Epithelial cell of proximal tubule (primary cell): ENCODE measurements around the gene SPINT2. TPM values are rescaled to one million over a fixed set of nuclear protein-coding genes. Genes with fewer than 3 reads are reported as not detected.

Experiments used
- DNase-seq: peaks from one replicate; pipeline ENCODE4 v3.0.0-alpha.2; 2011; ENCODE audit warnings: low read depth
- H3K4me3 ChIP-seq: 2 replicates; pipeline ENCODE4 v1.5.1; 2011; ENCODE audit warnings: low read depth, mild to moderate bottlenecking, low read length
- CTCF ChIP-seq: conservative IDR thresholded peaks from 2 replicates; pipeline ENCODE4 v1.5.1; 2012; ENCODE audit warnings: low read depth, mild to moderate bottlenecking, low read length
- total RNA-seq: library from RNA; depleted of rRNA; stranded (reverse); fragments of >200 nt; gene quantifications from 2 replicates; pipeline ENCODE4 v1.2.3, GENCODE V29; 2015

Gene SPINT2
- total RNA-seq, 1 donor from 2014 or later: 548 TPM

DNA sequence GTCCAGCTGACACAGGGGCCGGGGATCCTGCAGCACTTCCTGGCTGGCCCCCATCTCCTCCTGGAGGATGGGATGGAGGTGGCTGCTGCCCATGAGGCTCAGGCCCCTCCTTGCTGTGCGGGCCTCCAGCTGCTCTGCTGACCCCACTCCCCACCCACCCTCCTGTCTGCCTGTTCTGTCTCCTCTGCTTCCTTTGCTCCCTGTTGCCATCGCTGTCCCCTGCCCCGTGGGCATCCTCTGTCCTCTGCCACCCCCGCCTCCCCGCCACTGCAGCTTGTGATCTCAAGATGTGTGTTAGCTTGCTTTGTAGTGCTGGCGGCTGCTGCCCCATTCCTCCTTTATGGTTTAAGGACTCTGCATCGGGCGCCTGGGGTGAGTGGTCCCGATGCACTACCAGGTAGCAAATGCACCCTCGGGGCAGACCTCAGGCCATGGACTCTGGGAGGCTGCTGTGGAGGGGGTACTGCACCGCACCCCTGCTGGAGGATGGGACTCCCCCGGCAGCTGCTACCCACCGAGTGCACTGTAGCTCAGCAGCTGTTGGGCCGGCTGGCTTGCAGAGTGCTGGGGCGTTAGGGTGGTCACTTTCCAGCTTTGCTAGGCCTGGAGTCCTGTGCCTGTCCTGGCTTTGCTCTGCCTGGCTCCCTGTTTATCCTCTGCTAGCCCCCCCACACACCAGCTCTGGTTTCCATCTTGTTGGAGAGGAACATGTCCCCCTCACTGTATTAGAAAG is 23.9 kb downstream of the SPINT2 start:
- no peak for TF ChIP-seq CTCF
- no peak for DNase-seq
- no peak overlapping the region for H3K4me3 ChIP-seq

- no peak for DNase-seq
- TF ChIP-seq CTCF: no peak
- H3K4me3 ChIP-seq: no peak overlapping the region
Observed at GRCh38 chr19:38289955-38290354, 25.6 kb downstream of the SPINT2 start.

DNA sequence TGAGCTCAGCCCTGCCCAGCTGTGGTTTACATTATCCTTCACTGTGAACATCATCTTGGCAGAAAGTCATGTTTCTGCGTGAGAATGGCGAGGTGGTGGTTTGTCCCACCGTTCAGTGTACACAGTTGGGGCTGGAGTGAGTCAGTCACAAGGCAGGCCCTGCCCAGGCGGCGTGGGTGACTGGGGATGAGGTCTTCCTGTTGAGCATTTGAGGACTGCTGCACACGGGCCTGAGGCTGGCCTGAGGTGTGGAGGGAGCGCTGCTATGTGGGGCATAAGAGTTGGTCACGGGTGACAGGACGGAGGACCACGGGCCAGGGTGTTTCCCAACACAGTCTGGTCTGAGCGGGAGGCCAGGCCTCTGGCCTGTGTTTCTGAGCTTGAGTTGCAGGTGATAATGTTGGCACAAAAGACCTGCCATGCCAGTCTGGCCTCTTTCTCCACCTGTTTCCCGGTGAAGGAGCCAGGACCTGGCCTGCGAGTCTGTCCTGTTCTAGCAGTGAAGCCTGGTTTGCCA is 26.3 kb downstream of the SPINT2 start:
- no peak overlapping the region for H3K4me3 ChIP-seq
- no peak for TF ChIP-seq CTCF
- DNase-seq: peak; percentile 78

- DNase-seq: no peak
- no peak for TF ChIP-seq CTCF
- no peak overlapping the region for H3K4me3 ChIP-seq
Observed at GRCh38 chr19:38291855-38292254, 27.5 kb downstream of the SPINT2 start.

DNA sequence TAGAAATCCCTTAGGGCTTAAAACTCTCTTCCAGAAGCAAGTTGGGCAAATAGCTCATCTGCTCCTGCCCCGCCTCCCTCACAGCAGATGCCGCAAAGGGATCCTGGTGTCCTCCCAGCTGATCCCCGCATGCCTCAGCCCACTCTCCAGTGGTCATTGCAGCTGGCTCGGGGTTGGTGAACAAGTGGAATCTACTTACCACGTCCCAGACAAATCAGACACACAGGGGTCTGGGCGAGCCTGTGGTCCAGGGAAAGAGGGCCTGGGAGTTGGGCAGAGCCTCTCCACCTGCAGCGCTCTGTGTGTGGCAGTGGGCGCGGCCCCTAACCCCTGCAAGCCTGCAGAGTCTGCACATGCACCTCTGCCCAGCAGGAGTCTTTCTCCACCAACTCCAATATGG is 28.9 kb downstream of the SPINT2 start:
- H3K4me3 ChIP-seq: no peak overlapping the region
- TF ChIP-seq CTCF: no peak
- DNase-seq: no peak

DNA sequence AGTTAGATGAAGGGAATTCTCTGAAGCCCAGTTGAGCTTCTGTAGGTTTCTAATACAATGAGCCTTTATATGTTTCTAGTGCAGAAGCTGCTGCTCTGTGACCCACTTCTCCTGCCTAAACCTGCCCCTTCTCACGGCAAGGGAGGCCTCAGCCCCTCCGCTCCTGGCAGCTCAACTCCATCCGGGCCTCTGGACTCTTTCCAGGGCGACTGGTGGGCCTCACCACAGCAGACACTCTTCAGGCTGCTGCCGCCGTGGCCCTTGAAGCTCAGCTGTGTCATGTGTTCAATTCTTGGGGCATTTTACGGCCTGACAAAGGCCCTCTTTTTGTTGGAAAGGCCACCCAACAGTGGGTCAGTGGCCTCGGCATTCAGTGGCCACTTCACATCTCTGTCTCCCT is 29.7 kb downstream of the SPINT2 start:
- no peak for TF ChIP-seq CTCF
- H3K4me3 ChIP-seq: no peak overlapping the region
- DNase-seq: no peak
